Measurements from ENCODE around the gene COX19.
"Not testable (repeated sequence)": the region's sequence is repeated elsewhere in the genome, so short reads cannot be mapped to it uniquely, and the experiment has no call there.

DNA sequence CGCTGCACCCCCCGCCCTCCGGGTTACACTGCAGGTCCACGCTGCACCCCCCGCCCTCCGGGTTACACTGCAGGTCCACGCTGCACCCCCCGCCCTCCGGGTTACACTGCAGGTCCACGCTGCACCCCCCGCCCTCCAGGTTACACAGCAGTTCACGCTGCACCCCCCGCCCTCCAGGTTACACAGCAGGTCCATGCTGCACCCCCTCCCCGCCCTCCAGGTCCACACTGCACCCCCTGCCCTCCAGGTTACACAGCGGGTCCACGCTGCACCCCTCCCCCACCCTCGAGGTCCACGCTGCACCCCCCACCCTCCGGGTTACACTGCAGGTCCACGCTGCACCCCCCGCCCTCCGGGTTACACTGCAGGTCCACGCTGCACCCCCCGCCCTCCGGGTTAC is 51.3 kb downstream of the COX19 start:
- TF ChIP-seq, protein P1, sequence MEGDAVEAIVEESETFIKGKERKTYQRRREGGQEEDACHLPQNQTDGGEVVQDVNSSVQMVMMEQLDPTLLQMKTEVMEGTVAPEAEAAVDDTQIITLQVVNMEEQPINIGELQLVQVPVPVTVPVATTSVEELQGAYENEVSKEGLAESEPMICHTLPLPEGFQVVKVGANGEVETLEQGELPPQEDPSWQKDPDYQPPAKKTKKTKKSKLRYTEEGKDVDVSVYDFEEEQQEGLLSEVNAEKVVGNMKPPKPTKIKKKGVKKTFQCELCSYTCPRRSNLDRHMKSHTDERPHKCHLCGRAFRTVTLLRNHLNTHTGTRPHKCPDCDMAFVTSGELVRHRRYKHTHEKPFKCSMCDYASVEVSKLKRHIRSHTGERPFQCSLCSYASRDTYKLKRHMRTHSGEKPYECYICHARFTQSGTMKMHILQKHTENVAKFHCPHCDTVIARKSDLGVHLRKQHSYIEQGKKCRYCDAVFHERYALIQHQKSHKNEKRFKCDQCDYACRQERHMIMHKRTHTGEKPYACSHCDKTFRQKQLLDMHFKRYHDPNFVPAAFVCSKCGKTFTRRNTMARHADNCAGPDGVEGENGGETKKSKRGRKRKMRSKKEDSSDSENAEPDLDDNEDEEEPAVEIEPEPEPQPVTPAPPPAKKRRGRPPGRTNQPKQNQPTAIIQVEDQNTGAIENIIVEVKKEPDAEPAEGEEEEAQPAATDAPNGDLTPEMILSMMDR (conservative IDR thresholded peaks at IDR 0.05) = not testable (repeated sequence)
- not testable (repeated sequence) for TF ChIP-seq EZH2 (IDR thresholded peaks at IDR 0.05; ENCODE audit: low read depth)
